ENCODE results near the gene ANKRD61.

- TF ChIP-seq NFRKB (IDR thresholded peaks at IDR 0.05) (no peak), SP1 (IDR thresholded peaks at IDR 0.05) (no peak), FOXM1 (IDR thresholded peaks at IDR 0.05; ENCODE audit: borderline replicate concordance) (no peak), BHLHE40 (IDR thresholded peaks at IDR 0.05; ENCODE audit: borderline replicate concordance) (no peak), ELF4 (IDR thresholded peaks at IDR 0.05) (no peak), CTBP1 (IDR thresholded peaks at IDR 0.05; ENCODE audit: borderline replicate concordance) (no peak), HDGF (IDR thresholded peaks at IDR 0.05; ENCODE audit: borderline replicate concordance) (no peak), SUZ12 (IDR thresholded peaks at IDR 0.05) (no peak), ARNT (IDR thresholded peaks at IDR 0.05) (no peak), TARDBP (IDR thresholded peaks at IDR 0.05) (no peak), L3MBTL2 (conservative IDR thresholded peaks at IDR 0.05) (no peak)
Observed at GRCh38 chr7:6028563-6028962, 2.6 kb upstream of the ANKRD61 start.

All from HEK293T (cell line).